ENCODE data around the gene AACS.
"Not testable (repeated sequence)": the region's sequence is repeated elsewhere in the genome, so short reads cannot be mapped to it uniquely, and the experiment has no call there.

The AACS gene

GRCh38 chr12:125070112-125070511, 4.9 kb downstream of the AACS start:
- no peaks in the 10 kb centered on the region for H3K36me3 ChIP-seq (replicated peaks; ENCODE audit: insufficient read depth, low read length)
- H2AFZ ChIP-seq (ENCODE audit: low read length): no peak overlapping the region
- no peak overlapping the region for H3K4me3 ChIP-seq (ENCODE audit: low read length)
- no peaks in the 10 kb centered on the region for H3K27me3 ChIP-seq (replicated peaks; ENCODE audit: insufficient read depth, low read length)
- peaks cover 24% of the 10 kb centered on the region for H3K79me2 ChIP-seq (ENCODE audit: low read length)
- no peaks in the 10 kb centered on the region for H3K9me3 ChIP-seq (replicated peaks; ENCODE audit: insufficient read depth, low read length)
- no peak overlapping the region for H3K27ac ChIP-seq (ENCODE audit: low read length)
- TF ChIP-seq EZH2phosphoT487 (IDR thresholded peaks at IDR 0.05; ENCODE audit: low read length): no peak
- H3K9me2 ChIP-seq (replicated peaks; ENCODE audit: insufficient read depth, low read length): no peaks in the 10 kb centered on the region
- no peak overlapping the region for H3K4me2 ChIP-seq (ENCODE audit: low read depth, low read length)
- no peak overlapping the region for H3K9ac ChIP-seq (ENCODE audit: low read length)
- H4K20me1 ChIP-seq (ENCODE audit: insufficient read depth, low read length): no peaks in the 10 kb centered on the region
- H3F3A ChIP-seq (ENCODE audit: insufficient read depth, low read length): no peaks in the 10 kb centered on the region
- no peaks in the 10 kb centered on the region for H3K4me1 ChIP-seq (ENCODE audit: low read length)
- no peak for DNase-seq

DNA sequence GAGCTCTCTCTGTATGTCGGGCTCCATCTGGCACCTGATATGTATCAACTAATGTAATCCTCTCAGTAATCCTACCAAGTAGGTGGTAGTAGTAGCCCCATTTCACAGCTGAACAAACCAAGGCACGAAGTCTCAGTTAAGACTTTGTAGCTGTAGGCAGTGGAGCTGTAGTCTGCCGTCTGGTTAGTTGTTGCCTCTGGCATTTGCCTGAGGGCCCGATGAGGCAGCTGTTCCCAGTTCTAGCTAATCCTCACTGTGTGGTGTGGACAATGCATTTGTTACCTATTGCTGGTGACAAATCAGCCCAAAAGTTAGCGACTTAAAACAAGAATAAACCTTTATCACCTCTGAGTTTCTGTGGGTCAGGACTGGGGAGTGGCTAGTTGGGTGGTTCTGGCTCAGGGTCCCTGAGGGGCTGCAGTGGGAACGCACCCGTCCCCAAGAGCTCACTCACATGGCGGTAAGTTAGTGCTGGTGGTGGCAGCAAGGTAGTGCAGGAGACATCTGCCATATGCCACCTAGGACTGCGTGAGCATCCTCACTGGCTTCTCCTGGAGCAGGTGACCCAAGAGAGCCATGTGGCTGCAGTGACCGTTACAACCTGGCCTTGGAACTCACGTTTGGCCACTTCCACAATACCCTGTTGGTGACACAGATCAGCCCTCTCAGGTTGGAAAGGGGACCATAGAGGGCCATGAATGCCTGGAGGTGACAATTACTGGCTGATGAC, 5.6 kb downstream of the AACS start:
- no peak overlapping the region for H3K4me3 ChIP-seq (ENCODE audit: low read length)
- no peak for TF ChIP-seq EZH2phosphoT487 (IDR thresholded peaks at IDR 0.05; ENCODE audit: low read length)
- TF ChIP-seq CTCF (IDR thresholded peaks at IDR 0.05; ENCODE audit: low read length): no peak
- TF ChIP-seq EZH2 (optimal IDR thresholded peaks at IDR 0.05; ENCODE audit: low read depth, low read length): no peak
- H3K79me2 ChIP-seq (ENCODE audit: low read length): peaks cover 19% of the 10 kb centered on the region
- H2AFZ ChIP-seq (ENCODE audit: low read length): no peak overlapping the region
- no peaks in the 10 kb centered on the region for H4K20me1 ChIP-seq (ENCODE audit: insufficient read depth, low read length)
- H3K36me3 ChIP-seq (replicated peaks; ENCODE audit: insufficient read depth, low read length): no peaks in the 10 kb centered on the region
- no peak overlapping the region for H3K27ac ChIP-seq (ENCODE audit: low read length)
- H3K9me3 ChIP-seq (replicated peaks; ENCODE audit: insufficient read depth, low read length): no peaks in the 10 kb centered on the region
- H3K27me3 ChIP-seq (replicated peaks; ENCODE audit: insufficient read depth, low read length): no peaks in the 10 kb centered on the region
- DNase-seq: no peak
- no peaks in the 10 kb centered on the region for H3F3A ChIP-seq (ENCODE audit: insufficient read depth, low read length)
- no peak overlapping the region for H3K4me2 ChIP-seq (ENCODE audit: low read depth, low read length)
- no peaks in the 10 kb centered on the region for H3K4me1 ChIP-seq (ENCODE audit: low read length)
- no peak overlapping the region for H3K9ac ChIP-seq (ENCODE audit: low read length)
- no peaks in the 10 kb centered on the region for H3K9me2 ChIP-seq (replicated peaks; ENCODE audit: insufficient read depth, low read length)

DNA sequence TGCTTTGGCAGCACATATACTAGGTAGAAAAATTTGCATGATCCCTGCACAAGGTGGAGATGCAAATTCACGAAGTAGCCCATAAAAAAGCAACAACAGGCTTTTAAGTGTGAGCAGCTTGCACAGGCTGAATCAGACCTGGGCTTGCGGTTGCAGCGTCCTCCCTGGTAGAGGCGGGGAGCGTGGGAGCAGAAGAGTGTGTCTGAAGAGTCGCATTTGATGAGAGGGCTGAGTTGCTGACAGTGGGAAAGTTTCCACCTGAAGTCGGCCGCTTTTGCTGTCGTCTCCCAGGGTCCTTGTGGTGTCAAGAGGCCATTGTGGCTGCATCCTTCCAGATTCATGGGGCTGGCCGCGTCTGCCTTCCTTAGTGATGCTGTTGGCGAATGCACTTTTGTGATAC, 6.2 kb downstream of the AACS start:
- H4K20me1 ChIP-seq (ENCODE audit: insufficient read depth, low read length): no peaks in the 10 kb centered on the region
- no peaks in the 10 kb centered on the region; the same call in 1 of the 2 replicates for H3K36me3 ChIP-seq (replicated peaks; ENCODE audit: insufficient read depth, low read length)
- H3K79me2 ChIP-seq (ENCODE audit: low read length): peaks cover 15% of the 10 kb centered on the region
- H2AFZ ChIP-seq (ENCODE audit: low read length): no peak overlapping the region
- no peaks in the 10 kb centered on the region for H3K9me2 ChIP-seq (replicated peaks; ENCODE audit: insufficient read depth, low read length)
- H3K4me1 ChIP-seq (ENCODE audit: low read length): no peaks in the 10 kb centered on the region
- DNase-seq: no peak
- H3K27ac ChIP-seq (ENCODE audit: low read length): no peak overlapping the region
- TF ChIP-seq CTCF (IDR thresholded peaks at IDR 0.05; ENCODE audit: low read length) (no peak), EZH2phosphoT487 (IDR thresholded peaks at IDR 0.05; ENCODE audit: low read length) (no peak), EZH2 (optimal IDR thresholded peaks at IDR 0.05; ENCODE audit: low read depth, low read length) (no peak)
- H3K4me3 ChIP-seq (ENCODE audit: low read length): no peak overlapping the region
- no peaks in the 10 kb centered on the region for H3K27me3 ChIP-seq (replicated peaks; ENCODE audit: insufficient read depth, low read length)
- H3F3A ChIP-seq (ENCODE audit: insufficient read depth, low read length): no peaks in the 10 kb centered on the region
- no peak overlapping the region for H3K4me2 ChIP-seq (ENCODE audit: low read depth, low read length)
- no peaks in the 10 kb centered on the region for H3K9me3 ChIP-seq (replicated peaks; ENCODE audit: insufficient read depth, low read length)
- H3K9ac ChIP-seq (ENCODE audit: low read length): no peak overlapping the region

- Histone ChIP-seq H3K27ac (ENCODE audit: low read length) (no peak overlapping the region), H3K36me3 (replicated peaks; ENCODE audit: insufficient read depth, low read length) (no peaks in the 10 kb centered on the region; the same call in 1 of the 2 replicates), H3K4me1 (ENCODE audit: low read length) (no peaks in the 10 kb centered on the region), H3K9me3 (replicated peaks; ENCODE audit: insufficient read depth, low read length) (no peaks in the 10 kb centered on the region), H3K4me2 (ENCODE audit: low read depth, low read length) (no peak overlapping the region), H3K4me3 (ENCODE audit: low read length) (no peak overlapping the region), H2AFZ (ENCODE audit: low read length) (no peak overlapping the region), H3K9ac (ENCODE audit: low read length) (no peak overlapping the region), H3F3A (ENCODE audit: insufficient read depth, low read length) (no peaks in the 10 kb centered on the region), H3K9me2 (replicated peaks; ENCODE audit: insufficient read depth, low read length) (no peaks in the 10 kb centered on the region), H3K27me3 (replicated peaks; ENCODE audit: insufficient read depth, low read length) (no peaks in the 10 kb centered on the region), H4K20me1 (ENCODE audit: insufficient read depth, low read length) (no peaks in the 10 kb centered on the region), H3K79me2 (ENCODE audit: low read length) (0 out of 2 replicates have a peak, but pooled peaks cover 6% of the 10 kb centered on the region)
- no peak for DNase-seq
- TF ChIP-seq EZH2phosphoT487 (IDR thresholded peaks at IDR 0.05; ENCODE audit: low read length) (no peak), EZH2 (optimal IDR thresholded peaks at IDR 0.05; ENCODE audit: low read depth, low read length) (no peak), CTCF (IDR thresholded peaks at IDR 0.05; ENCODE audit: low read length) (no peak)
These were observed 7.3 kb downstream of the AACS start for GRCh38 chr12:125072496-125072895.

DNA sequence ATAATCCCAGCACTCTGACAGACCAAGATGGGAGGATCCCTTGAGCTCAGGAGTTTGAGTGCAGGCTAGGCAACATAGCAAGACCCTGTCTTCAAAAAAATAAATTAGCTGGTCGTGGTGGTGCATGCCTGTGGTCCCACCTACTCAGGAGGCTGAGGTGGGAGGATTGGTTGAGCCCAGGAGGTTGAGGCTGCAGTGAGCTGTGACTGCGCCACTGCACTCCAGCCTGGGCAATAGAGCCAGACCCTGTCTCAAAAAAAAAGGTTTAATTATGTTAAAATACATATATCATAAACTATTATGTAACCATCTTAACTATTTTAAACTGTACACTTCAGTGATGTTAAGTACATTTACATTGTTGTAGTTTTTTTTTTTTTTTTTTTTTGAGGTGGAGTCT, 9.1 kb downstream of the AACS start:
- H3K27ac ChIP-seq (ENCODE audit: low read length); H3K9me2 ChIP-seq (replicated peaks; ENCODE audit: insufficient read depth, low read length); H3K4me1 ChIP-seq (ENCODE audit: low read length); H3K4me3 ChIP-seq (ENCODE audit: low read length); H4K20me1 ChIP-seq (ENCODE audit: insufficient read depth, low read length); H3K79me2 ChIP-seq (ENCODE audit: low read length); H2AFZ ChIP-seq (ENCODE audit: low read length); DNase-seq; H3K4me2 ChIP-seq (ENCODE audit: low read depth, low read length); H3K9ac ChIP-seq (ENCODE audit: low read length); H3F3A ChIP-seq (ENCODE audit: insufficient read depth, low read length); H3K36me3 ChIP-seq (replicated peaks; ENCODE audit: insufficient read depth, low read length); H3K27me3 ChIP-seq (replicated peaks; ENCODE audit: insufficient read depth, low read length); H3K9me3 ChIP-seq (replicated peaks; ENCODE audit: insufficient read depth, low read length): not testable (repeated sequence)

All from MM.1S (cell line).